HAP-1 (cell line): ENCODE measurements around the gene OR1F1.

ENCODE experiments used
- DNase-seq, 2 experiments: peaks; one replicate each; pipeline ENCODE4 v3.0.0-alpha.2; 2016 to 2020; ENCODE audit warnings: low spot score in 2 of 2
- H3K27me3 ChIP-seq: fragments of 250-450 bp; sonication (Bioruptor Pico); 2 replicates; pipeline ENCODE4 v1.5.1; 2020; ENCODE audit warnings: low read depth, mild to moderate bottlenecking, moderate library complexity
- H3K36me3 ChIP-seq: fragments of 250-450 bp; sonication (Bioruptor Pico); replicated peaks from 2 replicates; pipeline ENCODE4 v1.5.1; 2020; ENCODE audit warnings: mild to moderate bottlenecking
- H3K4me1 ChIP-seq: fragments of 250-450 bp; sonication (Bioruptor Pico); 2 replicates; pipeline ENCODE4 v1.5.1; 2020; ENCODE audit warnings: mild to moderate bottlenecking
- H3K4me3 ChIP-seq: fragments of 250-450 bp; sonication (Bioruptor Pico); 2 replicates; pipeline ENCODE4 v1.5.1; 2020; ENCODE audit warnings: mild to moderate bottlenecking, moderate library complexity
- H3K9me3 ChIP-seq: fragments of 250-450 bp; sonication (Bioruptor Pico); 2 replicates; pipeline ENCODE4 v1.5.1; 2020; ENCODE audit warnings: mild to moderate bottlenecking, moderate library complexity
- in situ Hi-C: fragments of 300-500 bp; cut with MboI; formaldehyde crosslinking; loops from 3 replicates; pipeline ENCODE4 v1.14.3; 2020; ENCODE audit warnings: low sequenced_read_pairs, inconsistent platforms, mixed read lengths

The OR1F1 gene

DNA sequence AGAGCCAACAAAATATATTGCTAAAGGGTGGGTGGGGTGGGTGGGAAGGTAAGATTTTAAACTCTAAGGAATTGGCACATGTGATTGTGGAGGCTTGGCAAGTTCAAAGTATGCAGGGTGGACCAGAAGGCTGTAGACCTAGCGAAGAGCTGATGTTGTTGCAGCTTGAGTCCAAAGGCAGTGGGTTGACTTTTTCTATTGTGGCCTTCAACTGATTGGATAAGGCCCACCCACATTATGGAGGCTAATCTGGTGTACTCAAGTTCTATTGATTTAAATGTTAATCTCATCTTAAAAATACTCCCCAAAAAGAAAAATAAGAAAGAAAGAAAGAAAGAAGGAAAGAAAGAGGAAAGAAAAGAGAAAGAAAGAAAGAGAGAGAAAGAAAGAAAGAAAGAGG is 24.6 kb downstream of the OR1F1 start:
- Histone ChIP-seq H3K36me3 (no peaks in the 10 kb centered on the region), H3K27me3 (no peaks in the 10 kb centered on the region), H3K9me3 (peaks cover 3% of the 10 kb centered on the region), H3K4me3 (no peak overlapping the region), H3K4me1 (no peaks in the 10 kb centered on the region)
- in situ Hi-C loops = no loop called here
- no peak for DNase-seq

DNA sequence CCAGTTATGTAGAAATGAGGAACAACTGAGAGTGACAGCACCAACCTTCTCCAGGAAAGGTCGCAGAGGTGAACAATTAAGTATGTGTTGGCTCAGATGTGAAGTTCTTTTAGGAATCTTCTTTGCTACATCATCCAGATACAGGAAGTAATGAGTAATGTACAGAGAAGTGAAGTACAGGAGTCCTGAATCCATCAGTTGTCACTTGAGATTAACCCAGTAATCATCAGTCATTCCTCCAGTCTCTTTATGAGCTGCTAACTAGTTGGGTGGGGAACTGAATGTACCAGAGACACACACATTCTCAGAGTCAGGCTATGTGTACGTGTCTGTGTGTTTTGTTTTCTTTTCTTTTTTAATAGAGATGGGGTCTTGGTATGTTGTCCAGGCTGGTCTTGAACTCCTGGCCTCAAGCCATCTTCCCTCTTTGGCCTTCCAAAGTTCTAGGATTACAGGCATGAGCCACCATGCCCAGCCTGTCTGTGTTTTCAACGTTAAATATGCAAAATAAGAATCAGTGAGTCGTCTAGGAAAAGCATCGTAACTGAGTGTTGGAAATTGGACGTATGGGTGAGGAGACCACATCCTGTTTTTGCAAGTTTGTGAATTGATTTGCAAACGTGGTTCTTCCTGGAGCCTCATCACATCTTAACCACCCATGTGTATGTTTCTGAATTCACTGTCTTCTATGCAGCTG is 27.0 kb downstream of the OR1F1 start:
- in situ Hi-C loops = no loop called here
- no peak overlapping the region for H3K4me3 ChIP-seq
- DNase-seq = no peak
- no peaks in the 10 kb centered on the region for H3K4me1 ChIP-seq
- no peaks in the 10 kb centered on the region for H3K27me3 ChIP-seq
- peaks cover 3% of the 10 kb centered on the region for H3K9me3 ChIP-seq
- H3K36me3 ChIP-seq = no peaks in the 10 kb centered on the region

DNA sequence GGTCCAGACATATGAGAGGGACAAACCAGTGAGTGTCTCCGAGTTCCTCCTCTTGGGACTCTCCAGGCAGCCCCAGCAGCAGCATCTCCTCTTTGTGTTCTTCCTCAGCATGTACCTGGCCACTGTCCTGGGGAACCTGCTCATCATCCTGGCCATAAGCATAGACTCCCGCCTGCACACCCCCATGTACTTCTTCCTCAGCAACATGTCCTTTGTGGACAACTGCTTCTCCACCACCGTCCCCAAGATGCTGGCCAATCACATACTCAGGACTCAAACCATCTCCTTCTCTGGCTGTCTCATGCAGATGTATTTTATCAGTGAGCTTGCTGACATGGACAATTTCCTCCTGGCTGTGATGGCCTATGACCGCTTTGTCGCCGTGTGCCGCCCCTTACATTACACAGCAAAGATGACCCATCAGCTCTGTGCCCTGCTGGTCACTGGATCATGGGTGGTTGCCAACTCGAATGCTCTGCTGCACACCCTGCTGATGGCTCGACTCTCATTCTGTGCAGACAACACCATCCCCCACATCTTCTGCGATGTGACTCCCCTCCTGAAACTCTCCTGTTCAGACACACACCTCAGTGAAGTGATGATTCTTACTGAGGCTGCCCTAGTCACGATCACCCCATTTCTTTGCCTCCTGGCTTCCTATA is 27.7 kb downstream of the OR1F1 start:
- Histone ChIP-seq H3K9me3 (no peaks in the 10 kb centered on the region), H3K36me3 (no peaks in the 10 kb centered on the region), H3K4me1 (no peaks in the 10 kb centered on the region), H3K27me3 (no peaks in the 10 kb centered on the region), H3K4me3 (no peak overlapping the region)
- in situ Hi-C loops = no loop called here
- DNase-seq = no peak

DNA sequence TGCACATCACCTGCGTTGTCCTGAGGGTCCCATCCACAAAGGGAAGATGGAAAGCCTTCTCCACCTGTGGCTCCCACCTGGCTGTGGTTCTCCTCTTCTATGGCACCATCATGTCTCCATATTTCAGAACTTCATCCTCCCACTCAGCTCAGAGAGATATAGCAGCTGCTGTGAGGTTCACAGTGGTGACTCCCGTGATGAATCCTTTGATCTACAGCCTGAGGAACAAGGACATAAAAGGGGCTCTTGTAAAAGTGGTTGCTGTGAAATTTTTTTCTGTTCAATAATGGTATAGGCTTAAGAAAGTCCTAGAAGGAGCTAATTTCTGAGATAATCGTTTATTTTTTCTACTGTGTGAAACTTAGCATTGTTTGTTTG is 28.2 kb downstream of the OR1F1 start:
- no peak for DNase-seq
- no peaks in the 10 kb centered on the region for H3K36me3 ChIP-seq
- H3K27me3 ChIP-seq = no peaks in the 10 kb centered on the region
- H3K4me1 ChIP-seq = no peaks in the 10 kb centered on the region
- H3K4me3 ChIP-seq = no peak overlapping the region
- H3K9me3 ChIP-seq = no peaks in the 10 kb centered on the region
- in situ Hi-C loops = no loop called here

DNA sequence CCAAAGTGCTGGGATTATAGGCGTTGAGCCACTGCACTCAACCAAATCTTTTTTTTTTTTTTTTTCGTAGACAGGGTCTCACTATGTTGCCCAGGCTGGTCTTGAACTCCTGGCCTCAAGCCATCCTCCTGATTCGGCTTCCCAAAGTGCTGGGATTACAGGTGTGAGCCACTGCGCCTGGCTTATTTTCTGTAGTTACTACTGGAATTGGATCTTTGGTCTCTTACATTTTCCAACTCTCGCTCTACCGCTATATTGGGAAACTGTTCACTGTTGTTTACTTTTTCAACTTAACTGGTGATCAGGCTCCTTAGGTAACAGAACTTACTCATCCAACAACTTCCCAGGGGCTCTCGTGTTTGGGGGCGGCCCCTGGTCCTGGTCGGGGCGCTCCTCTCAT is 32.8 kb downstream of the OR1F1 start:
- Histone ChIP-seq H3K36me3 (peaks cover 24% of the 10 kb centered on the region), H3K27me3 (no peaks in the 10 kb centered on the region), H3K4me3 (no peak overlapping the region), H3K9me3 (peaks cover 25% of the 10 kb centered on the region), H3K4me1 (no peaks in the 10 kb centered on the region)
- no peak for DNase-seq
- in situ Hi-C loops = no loop called here

DNA sequence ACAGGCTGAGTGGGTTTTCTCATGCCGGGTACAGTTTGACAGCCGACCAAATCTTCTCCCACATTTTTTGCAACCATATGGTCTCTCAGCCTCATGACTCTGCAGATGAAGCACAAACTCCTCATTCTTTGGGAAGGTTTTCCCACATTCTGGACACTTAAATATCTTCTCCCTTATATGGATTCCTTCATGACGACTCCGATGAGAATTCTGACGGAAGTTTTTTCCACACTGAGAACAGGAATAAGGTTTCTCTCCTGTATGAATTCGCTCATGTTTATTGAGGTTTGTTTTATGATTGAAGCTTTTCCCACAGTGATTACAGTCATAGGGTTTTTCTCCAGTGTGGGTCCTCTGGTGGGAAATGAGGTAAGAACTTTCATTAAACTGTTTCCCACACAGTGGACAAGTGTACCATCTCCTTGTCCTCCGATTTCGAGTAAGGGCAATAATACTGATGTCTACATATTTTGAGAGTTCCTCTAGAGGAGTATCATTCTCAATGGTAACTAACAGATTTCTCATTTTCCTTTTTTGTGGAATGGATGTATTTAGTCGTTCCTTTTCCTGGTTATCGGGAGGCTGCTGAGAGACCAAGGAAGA is 36.0 kb downstream of the OR1F1 start:
- in situ Hi-C loops = no loop called here
- Histone ChIP-seq H3K4me3 (no peak overlapping the region), H3K27me3 (no peaks in the 10 kb centered on the region), H3K9me3 (peaks cover 25% of the 10 kb centered on the region), H3K4me1 (no peaks in the 10 kb centered on the region), H3K36me3 (peaks cover 43% of the 10 kb centered on the region)
- no peak for DNase-seq

DNA sequence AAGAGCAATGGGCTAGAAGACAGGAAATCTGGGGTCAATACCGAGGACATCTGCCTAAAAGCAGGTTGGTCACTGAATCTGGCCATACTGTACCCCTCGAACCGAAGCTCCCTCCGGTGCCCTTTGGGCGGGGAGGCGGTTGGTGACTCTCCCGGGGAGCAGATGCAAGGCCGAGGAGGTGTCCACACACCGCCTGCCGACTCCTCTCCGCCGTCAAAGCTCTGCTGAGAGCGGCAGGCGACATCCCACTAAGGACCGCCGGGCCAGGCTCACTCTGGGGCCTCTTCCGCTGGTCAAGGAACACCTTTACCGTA is 46.5 kb downstream of the OR1F1 start:
- H3K27me3 ChIP-seq = no peaks in the 10 kb centered on the region
- no peak for DNase-seq
- peak overlapping the region; percentile 99 for H3K4me3 ChIP-seq
- H3K9me3 ChIP-seq = peaks cover 5% of the 10 kb centered on the region
- peaks cover 33% of the 10 kb centered on the region for H3K36me3 ChIP-seq
- in situ Hi-C loops = no loop called here
- H3K4me1 ChIP-seq = no peaks in the 10 kb centered on the region; the same call in 1 of the 2 replicates

DNA sequence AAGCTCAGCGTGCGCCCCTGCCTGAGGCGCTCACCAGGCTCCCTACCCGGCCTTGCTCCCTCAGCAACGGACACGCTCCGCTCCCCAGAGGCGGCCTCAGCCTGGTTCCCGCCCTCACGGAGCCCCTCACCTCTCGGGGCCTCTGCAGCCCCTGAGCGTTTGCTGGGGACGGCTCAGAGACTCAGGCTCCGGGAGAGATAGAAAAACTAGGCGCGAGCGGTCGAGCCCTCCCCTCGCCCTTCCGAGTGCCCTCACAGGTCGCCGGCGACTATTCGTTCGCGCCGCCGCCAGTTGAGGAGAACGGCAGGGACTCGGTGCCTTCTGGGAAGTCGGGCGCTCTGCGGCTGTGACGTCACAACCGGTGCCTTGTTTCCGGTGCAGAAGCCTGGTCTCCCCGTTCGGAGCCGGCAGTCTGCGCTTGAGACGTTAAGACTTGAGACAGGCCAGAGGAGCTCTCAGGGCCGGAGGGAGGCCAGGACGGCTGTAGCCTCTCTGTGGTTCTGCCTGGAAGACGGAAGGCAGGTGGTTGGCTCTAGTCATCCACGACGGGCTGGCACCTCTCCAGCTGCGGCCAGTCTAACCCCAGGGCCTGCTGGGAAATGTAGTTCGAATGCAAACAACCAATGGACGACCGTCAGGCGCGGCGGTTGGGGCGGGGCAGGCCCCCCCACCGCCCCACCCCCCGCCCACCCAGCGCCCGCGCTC is 47.0 kb downstream of the OR1F1 start, which contains the start of gene ZNF200:
TSS of gene ZNF200 (minus strand) at position 302 of the 705 bp plus-strand sequence. CDS start 1,403 bp downstream, outside the sequence.
- H3K4me3 ChIP-seq = peak within 1 kb of the TSS; percentile 99
- no peaks in the 10 kb centered on the region; the same call in 1 of the 2 replicates for H3K4me1 ChIP-seq
- peaks cover 5% of the 10 kb centered on the region for H3K9me3 ChIP-seq
- peaks cover 28% of the 10 kb centered on the region for H3K36me3 ChIP-seq
- no peaks in the 10 kb centered on the region for H3K27me3 ChIP-seq
- in situ Hi-C loops = no loop called here
- peak; percentile 94 to 95 for DNase-seq

DNA sequence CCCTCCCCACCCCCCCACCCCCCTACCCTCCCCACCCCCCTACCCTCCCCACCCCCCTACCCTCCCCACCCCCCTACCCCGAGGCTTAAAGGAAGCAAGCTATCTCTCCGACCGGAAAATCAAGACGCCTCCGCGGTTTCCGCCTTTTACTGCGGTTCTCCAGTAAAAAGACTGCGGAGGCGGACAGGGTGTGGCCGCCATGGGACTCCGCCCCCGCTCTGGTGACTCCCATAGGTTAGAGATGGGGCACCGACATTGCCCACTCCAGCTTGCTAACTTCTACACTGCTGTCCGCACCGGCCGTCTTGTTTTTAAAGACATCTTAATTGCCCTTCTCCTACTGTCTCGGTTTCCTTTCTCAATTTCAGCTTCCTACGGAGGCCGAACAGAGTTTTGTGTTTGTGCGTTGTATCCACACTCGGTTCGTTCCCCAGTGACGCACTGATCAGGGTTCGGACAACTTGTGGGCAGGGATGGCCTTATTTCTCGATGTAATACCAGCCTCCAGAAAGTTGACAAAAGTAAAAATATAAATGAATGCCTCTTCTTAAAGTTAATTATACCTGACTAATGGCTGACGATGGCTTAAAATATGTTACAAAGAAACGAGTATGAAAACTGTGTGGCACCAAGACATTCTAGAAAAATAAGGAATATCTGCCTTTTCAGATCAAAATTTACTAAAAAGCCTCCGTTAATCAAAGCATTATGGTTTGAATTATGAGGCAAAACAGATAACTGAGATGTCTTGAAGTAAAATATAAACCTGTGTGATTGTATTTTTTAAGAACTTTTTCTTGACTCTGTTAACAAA is 48.1 kb downstream of the OR1F1 start:
- peaks cover 17% of the 10 kb centered on the region for H3K36me3 ChIP-seq
- in situ Hi-C loops = no loop called here
- DNase-seq = peak in 1 of 2 experiments; percentile 40
- peaks cover 5% of the 10 kb centered on the region for H3K9me3 ChIP-seq
- no peaks in the 10 kb centered on the region for H3K27me3 ChIP-seq
- no peaks in the 10 kb centered on the region; the same call in 1 of the 2 replicates for H3K4me1 ChIP-seq
- H3K4me3 ChIP-seq = no peak overlapping the region

DNA sequence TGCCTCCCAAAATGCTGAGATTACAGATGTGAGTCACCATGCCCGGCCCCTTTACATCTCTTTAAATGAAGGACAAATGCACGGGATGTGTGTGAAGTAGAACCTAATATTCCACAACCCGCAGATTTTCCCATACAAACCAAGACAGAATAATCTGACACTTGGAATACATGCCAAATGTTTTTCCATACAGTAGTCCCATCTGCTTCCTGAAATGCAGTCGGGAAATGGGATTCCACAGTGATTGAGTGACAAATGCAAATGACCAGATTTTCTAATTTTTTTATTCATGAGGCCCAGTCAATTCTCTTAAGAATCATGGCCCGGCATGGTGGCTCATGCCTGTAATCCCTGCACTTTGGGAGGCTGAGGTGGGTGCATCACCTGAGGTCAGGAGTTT is 53.8 kb downstream of the OR1F1 start:
- Histone ChIP-seq H3K4me1 (no peaks in the 10 kb centered on the region), H3K4me3 (no peak overlapping the region), H3K36me3 (no peaks in the 10 kb centered on the region), H3K27me3 (no peaks in the 10 kb centered on the region), H3K9me3 (peaks cover 2% of the 10 kb centered on the region; the same call in 1 of the 2 replicates)
- in situ Hi-C loops = no loop called here
- DNase-seq = no peak

DNA sequence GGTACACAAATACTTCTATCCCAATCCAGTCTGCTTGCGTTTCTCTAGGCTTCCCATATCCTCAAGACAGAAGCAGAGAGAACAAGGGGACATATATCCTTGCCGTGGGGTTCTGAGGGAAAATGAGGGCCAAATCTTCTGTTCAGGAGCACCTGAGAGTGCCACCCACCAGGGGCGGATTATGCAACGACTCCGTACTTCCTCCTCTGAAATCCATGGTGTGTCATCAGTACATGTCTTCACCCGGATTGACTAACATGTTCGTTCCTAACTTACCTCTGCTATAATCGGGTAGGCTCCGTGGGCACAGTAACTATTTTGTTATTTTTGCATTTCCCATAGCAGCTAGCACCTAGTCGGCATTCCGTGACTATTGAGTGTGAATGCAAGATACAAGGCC is 54.7 kb downstream of the OR1F1 start:
- peaks cover 2% of the 10 kb centered on the region; the same call in 1 of the 2 replicates for H3K9me3 ChIP-seq
- in situ Hi-C loops = no loop called here
- no peaks in the 10 kb centered on the region for H3K27me3 ChIP-seq
- no peaks in the 10 kb centered on the region for H3K36me3 ChIP-seq
- H3K4me3 ChIP-seq = no peak overlapping the region
- DNase-seq = no peak
- no peaks in the 10 kb centered on the region for H3K4me1 ChIP-seq

DNA sequence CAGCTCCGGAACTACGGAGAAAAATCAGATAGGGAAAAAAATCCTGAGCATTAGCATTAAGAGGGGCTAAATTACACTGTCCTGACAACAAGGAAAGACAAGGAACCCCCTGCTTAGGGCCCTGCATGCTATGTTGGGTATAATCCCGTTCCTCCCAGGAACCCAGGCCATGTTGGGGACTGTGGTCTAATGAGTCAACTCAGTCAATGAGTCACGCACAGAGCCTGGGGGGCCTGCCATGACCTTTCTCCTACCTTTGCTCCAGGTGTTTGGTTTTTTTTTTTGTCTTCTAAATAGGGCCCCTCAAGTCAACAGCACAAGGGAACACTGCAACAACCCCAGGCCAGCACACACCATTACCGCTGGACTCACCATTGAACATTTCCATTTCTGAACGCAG is 55.9 kb downstream of the OR1F1 start:
- no peaks in the 10 kb centered on the region for H3K4me1 ChIP-seq
- in situ Hi-C loops = no loop called here
- peaks cover 2% of the 10 kb centered on the region; the same call in 1 of the 2 replicates for H3K9me3 ChIP-seq
- H3K4me3 ChIP-seq = no peak overlapping the region
- H3K27me3 ChIP-seq = no peaks in the 10 kb centered on the region
- no peak for DNase-seq
- H3K36me3 ChIP-seq = no peaks in the 10 kb centered on the region

DNA sequence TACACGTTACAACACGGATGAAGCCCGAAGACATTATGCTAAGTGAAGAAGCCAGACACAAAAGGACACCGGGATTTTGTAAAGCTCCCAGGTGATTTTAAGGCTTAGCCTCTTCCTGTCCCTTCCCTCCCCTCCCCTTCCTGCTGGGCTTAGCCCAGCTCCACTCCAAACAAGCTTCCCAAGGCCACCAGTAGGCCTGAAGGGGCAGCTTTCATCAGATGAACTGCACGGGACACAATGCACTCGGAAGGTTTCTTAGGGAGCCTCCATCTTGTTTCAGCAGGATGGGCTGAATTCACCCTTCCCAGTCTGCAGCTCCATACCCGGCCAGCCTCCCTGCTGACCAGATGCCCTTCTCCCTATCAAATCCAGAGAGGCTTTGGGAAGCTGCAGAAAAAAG is 58.0 kb downstream of the OR1F1 start:
- DNase-seq = no peak
- Histone ChIP-seq H3K4me3 (no peak overlapping the region), H3K27me3 (no peaks in the 10 kb centered on the region), H3K36me3 (no peaks in the 10 kb centered on the region), H3K9me3 (peaks cover 2% of the 10 kb centered on the region; the same call in 1 of the 2 replicates), H3K4me1 (no peaks in the 10 kb centered on the region)
- in situ Hi-C loops = no loop called here
